HCT116 (cell line): ENCODE measurements around the gene TSPAN33.

Experiments used
- CTCF ChIP-seq, 3 experiments: fragments of 200-600 bp in 1 of 3; sonication (generic) in 1 of 3; IDR thresholded peaks in 2 of 3; conservative IDR thresholded peaks in 1 of 3; 2 replicates each; pipeline ENCODE4 v1.5.1; 2012 to 2017; ENCODE audit warnings: low read depth in 2 of 3, low read length in 2 of 3, antibody characterized with exemption in 1 of 3, borderline replicate concordance in 1 of 3, control low read depth in 1 of 3, mild to moderate bottlenecking in 1 of 3, mixed read lengths in 1 of 3, mixed run types in 1 of 3, moderate library complexity in 1 of 3; ENCODE audit not compliant: insufficient read depth in 1 of 3
- POLR2AphosphoS5 ChIP-seq: IDR thresholded peaks from 2 replicates; pipeline ENCODE4 v1.6.1; 2011; ENCODE audit warnings: mild to moderate bottlenecking, low read depth, low read length, moderate library complexity

GRCh38 chr7:129118182-129118581 lies 26.3 kb upstream of the TSPAN33 start:
- TF ChIP-seq CTCF (IDR thresholded peaks at IDR 0.05 in 2 of 3, conservative IDR thresholded peaks at IDR 0.05 in 1 of 3; ENCODE audit: borderline replicate concordance in 1 of 3, insufficient read depth in 1 of 3, low read depth in 2 of 3, low read length in 2 of 3) (no peak), POLR2AphosphoS5 (no peak)
